GM04504 (cell line): ENCODE measurements around the gene ENPP5.
A peak's percentile ranks its signal among the peaks of the same experiment; 100 is the strongest.

ENCODE experiments used
- DNase-seq: peaks from one replicate; pipeline ENCODE4 v3.0.0-alpha.2; 2012; ENCODE audit warnings: low read depth

The ENPP5 gene

GRCh38 chr6:46170357-46171289 is at the start of gene ENPP5:
ENPP5 (minus strand) TSS chr6:46170980; CDS start chr6:46168262, 2,718 bp downstream.
- DNase-seq: no peak

- no peak for DNase-seq
Observed at GRCh38 chr6:46219661-46220060, 48.9 kb upstream of the ENPP5 start.

DNA sequence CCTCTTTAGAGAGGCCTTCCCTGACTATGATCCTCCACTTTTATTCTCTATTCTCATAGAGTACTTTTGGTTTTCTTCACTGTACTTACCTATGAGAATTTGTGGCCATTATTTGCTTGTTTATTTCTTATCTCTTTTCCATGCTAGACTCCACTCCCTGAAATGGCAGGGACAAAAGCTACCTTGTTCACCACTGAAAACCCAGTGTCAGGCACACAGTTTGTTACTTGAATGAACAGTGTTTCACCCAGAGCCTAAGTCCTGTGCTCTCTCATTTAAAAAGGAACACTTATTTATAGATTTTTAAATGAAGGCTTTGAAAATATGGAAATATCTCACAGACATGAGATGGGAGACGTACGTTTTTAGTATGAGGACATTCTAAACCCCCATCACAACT is 47.7 kb upstream of the ENPP5 start:
- no peak for DNase-seq

- DNase-seq: no peak
Observed at GRCh38 chr6:46217671-46218131, 46.9 kb upstream of the ENPP5 start.

- no peak for DNase-seq
Observed at GRCh38 chr6:46216879-46217278, 46.1 kb upstream of the ENPP5 start.

DNA sequence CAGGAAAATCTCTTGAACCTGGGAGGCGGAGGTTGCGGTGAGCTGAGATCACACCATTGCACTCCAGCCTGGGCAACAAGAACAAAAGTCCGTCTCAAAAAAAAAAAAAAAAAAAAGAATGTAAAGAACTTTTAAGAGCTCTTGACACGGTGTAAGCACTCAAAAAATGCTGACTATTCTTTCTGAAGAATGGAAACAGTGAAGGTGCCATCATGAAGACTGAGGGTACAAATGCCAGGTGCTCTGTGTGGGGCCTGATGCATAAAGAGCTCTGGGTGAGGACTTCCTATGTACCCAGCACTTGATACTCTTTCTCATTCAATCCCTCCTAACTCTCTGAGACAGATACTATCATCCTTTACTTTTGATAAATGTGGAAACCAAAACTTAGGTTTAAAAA is 45.0 kb upstream of the ENPP5 start:
- DNase-seq: no peak

- no peak for DNase-seq
Observed at GRCh38 chr6:46215213-46215612, 44.4 kb upstream of the ENPP5 start.

- DNase-seq: no peak
Observed at GRCh38 chr6:46211917-46212316, 41.1 kb upstream of the ENPP5 start.

GRCh38 chr6:46210294-46210693 is 39.5 kb upstream of the ENPP5 start:
- DNase-seq: no peak

- DNase-seq: no peak
Observed at GRCh38 chr6:46208303-46208702, 37.5 kb upstream of the ENPP5 start.

DNA sequence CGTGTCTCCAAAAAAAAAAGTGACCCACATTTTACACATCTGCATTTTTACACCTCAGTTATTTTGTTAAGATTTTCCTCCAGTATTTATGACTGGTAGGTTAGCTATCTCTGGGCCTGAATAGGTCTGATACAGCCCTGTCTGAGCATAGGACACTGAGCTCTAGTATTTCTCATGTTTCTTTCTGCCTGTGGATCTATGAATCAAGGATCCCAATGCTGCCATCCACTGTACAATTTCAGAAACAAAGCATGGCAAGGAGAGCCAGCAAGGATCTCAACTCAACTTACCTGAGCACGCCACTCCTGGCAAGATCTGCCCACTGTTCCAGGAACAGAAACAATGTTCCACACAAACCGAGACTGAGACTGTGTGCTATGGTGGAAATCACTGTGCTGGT is 36.4 kb upstream of the ENPP5 start:
- no peak for DNase-seq

DNA sequence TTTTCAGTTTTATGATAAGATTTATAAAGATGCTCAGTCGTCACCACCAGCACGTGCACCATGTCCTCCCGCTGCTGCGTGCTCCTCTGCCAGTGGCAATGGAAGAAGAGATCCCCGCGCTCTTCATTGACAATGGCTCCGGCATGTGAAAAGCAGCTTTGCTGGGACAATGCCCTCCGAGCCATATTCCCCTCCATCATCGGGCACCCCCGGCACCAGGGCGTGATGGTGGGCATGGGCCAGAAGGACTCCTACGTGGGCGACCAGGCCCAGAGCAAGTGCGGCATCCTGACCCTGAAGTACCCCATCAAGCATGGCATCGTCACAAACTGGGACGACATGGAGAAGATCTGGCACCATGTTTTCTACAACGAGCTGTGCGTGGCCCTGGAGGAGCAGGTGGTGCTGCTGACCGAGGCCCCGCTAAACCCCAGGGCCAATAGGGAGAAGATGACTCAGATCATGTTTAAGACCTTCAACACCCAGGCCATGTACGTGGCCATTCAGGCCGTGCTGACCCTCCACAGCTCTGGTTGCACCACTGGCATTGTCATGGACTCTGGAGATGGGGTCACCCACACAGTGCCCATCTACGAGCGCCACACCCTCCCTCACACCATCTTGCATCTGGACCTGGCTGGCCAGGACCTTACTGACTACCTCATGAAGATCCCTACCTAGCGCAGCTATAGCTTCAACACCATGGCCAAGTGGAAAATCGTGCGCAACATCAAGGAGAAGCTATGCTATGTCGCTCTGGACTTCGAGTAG is 34.3 kb upstream of the ENPP5 start:
- DNase-seq: no peak

DNA sequence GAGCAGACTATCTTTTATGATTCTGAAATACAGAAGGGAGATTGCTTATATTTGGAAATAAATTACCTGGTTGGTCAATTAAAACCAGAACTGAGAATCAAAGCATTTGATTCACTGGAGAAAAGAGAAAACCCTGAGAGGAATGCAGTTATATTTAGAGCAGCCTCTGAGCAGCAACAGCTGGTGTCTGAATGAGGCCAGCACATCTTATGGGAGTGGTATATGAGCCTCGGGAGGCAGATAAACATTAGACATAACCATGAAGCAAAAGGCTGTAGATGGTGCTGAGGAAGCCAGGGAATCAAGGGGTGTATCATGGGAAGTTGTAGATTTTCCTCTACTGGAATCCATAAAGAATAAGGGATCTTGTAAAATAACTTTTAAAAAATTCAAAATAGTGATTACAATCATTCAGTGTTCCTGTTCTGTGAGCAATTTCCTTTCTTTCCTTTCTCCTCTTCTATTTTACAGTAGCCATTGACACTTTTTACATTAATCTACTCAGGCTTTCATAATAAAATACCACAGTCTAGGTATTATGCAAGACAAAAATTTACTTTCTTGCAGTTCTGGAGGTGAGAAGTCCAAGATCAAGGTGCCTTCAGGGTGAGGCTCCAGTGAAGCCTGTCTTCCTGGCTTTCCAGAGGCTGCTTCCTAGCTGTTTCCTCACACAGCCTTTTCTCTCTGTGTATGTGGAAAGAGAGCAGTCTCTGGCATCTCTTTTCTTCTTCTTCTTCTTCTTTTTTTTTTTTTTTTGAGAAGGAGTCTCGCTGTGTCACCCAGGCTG is 32.8 kb upstream of the ENPP5 start:
- DNase-seq: no peak

DNA sequence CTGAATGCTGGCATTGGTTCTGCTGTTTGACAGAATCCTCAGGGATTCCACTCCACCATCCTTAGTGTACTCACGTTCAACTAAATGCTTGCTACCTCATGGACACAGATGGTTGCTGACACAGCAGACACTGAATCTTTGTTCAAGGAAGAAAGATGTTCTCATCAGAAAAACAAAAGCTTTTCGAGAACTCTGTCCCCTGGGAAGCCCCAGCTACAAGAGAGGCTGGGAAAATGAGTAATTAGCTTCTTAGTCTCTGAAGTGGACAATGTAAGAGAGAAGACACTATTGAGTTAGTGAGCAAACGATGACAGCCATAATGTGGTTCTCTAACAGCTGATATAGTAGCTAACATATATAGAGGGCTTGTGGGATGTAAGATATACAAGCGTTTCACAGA is 30.9 kb upstream of the ENPP5 start:
- no peak for DNase-seq

DNA sequence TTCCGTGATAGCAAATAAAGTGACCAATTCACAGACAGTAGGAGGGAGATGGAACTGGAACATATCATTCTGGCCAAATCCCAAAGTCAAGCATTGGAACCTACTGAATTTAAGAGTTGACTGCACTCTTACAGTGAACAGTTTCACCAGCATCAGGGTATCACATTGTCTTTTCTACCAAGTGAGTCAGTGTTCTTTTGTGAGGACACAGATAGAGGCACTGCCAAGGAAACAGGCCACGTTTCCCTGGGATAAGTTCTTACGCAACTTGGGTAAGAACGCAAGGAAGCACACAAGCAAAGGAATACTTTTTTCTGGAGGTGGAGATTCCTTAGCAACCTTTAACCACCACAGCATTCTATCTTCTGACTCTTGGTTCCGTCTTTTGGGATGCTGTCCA is 28.6 kb upstream of the ENPP5 start:
- DNase-seq: no peak

- DNase-seq: peak; percentile 47
Observed at GRCh38 chr6:46191961-46192360, 21.2 kb upstream of the ENPP5 start.

- no peak for DNase-seq
Observed at GRCh38 chr6:46190889-46191288, 20.1 kb upstream of the ENPP5 start.

DNA sequence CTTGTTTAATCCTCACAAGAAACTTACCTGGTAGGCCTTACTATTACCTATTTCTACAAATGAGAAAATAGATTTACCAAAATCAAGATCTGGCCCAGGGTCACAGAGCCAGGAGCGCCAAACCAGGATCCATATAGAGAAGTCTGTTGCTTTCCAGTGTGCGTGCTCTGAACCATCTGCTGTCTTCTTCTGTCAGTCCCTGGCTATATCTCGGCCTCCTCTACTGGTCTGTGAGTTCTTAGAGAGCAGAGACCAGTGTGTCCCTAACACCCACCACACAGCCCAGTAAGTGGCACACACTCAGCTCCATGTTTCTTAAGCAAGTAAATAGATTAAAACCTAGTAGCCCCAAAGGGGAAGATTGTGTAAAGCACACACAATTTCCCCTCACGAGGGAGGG is 18.9 kb upstream of the ENPP5 start:
- DNase-seq: no peak

DNA sequence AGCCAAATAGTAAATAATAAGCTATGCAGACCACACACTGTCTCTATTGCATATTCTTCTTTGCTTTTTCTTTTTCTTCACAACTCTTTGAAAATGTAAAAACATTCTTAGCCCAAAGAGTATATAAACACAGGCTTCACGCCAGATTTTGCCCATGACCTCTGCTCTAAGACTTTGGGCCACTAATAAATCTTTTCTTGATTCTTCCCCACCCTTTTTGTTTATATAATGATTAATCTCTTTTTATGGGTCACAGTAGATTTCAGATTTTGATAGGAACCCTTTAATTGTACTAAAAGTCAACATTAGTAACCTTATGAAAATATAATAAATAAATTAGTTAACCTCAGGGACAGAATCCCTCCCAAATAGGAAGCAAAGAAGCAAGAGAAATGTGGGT is 15.8 kb upstream of the ENPP5 start:
- no peak for DNase-seq

DNA sequence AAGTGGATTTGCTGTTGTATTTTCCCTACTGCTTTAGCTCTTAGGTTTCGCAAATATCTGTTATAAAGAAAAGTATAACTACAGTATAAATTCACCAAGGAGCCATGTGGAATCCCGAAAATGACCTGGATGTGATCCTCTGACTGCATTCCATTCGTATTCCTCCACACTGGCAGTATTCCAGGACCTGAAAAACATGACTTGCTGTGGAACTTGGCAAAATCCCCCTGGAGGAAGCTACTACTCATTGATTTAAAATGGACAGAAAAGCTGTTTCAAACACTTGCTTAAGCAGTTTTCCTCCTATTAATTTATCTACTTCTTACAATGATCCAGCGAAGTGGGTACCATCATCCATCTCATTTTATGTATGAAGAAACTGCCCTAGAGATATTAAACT is 13.3 kb upstream of the ENPP5 start:
- peak; percentile 72 for DNase-seq

- no peak for DNase-seq
Observed at GRCh38 chr6:46175976-46176375, 5.2 kb upstream of the ENPP5 start.

DNA sequence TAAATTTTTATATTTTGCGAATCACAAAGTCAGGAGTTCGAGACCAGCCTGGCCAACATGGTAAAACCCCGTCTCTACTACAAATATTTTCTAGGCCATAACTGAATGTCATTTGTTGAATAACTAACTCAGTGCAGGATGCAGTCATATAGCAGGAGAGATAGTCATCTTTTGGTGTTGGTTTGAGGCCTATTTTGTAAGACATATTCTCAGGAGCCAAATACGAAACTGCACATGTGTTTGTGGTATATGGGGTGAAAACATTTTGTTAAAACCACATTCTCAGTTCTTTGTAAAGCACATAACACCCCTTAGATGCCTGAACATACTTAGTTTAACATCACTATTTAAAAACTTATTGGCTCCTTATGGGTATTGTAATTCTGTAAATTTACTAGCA is 4.7 kb upstream of the ENPP5 start:
- DNase-seq: no peak
